ENCODE measurements around the gene C18orf54.
A peak's percentile ranks its signal among the peaks of the same experiment; 100 is the strongest.

Gene C18orf54

DNA sequence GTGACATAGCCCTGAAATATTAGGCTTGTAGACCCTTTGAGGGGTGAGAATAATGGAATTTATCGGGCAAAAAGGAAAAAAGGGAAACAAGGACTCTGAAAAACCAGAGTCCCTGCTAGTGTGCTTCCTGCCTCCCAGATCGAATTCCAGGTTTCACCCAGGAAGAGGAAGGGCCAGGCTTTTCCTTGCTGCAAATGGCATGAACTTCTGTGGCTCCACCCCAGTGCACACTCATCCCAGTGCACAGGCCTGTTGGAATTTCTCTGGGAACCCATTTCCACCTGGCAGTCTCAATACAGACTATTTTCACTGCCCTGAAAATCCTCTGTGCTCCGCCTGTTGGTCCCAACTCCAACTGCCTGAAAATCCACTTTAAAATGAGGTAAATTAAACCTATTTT lies 29.9 kb downstream of the C18orf54 start:
- TF ChIP-seq, protein P1, sequence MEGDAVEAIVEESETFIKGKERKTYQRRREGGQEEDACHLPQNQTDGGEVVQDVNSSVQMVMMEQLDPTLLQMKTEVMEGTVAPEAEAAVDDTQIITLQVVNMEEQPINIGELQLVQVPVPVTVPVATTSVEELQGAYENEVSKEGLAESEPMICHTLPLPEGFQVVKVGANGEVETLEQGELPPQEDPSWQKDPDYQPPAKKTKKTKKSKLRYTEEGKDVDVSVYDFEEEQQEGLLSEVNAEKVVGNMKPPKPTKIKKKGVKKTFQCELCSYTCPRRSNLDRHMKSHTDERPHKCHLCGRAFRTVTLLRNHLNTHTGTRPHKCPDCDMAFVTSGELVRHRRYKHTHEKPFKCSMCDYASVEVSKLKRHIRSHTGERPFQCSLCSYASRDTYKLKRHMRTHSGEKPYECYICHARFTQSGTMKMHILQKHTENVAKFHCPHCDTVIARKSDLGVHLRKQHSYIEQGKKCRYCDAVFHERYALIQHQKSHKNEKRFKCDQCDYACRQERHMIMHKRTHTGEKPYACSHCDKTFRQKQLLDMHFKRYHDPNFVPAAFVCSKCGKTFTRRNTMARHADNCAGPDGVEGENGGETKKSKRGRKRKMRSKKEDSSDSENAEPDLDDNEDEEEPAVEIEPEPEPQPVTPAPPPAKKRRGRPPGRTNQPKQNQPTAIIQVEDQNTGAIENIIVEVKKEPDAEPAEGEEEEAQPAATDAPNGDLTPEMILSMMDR (IDR thresholded peaks at IDR 0.05) = no peak
- no peak overlapping the region for H3K27ac ChIP-seq
- H3K4me3 ChIP-seq = no peak overlapping the region
- no peak for DNase-seq (ENCODE audit: low spot score)

DNA sequence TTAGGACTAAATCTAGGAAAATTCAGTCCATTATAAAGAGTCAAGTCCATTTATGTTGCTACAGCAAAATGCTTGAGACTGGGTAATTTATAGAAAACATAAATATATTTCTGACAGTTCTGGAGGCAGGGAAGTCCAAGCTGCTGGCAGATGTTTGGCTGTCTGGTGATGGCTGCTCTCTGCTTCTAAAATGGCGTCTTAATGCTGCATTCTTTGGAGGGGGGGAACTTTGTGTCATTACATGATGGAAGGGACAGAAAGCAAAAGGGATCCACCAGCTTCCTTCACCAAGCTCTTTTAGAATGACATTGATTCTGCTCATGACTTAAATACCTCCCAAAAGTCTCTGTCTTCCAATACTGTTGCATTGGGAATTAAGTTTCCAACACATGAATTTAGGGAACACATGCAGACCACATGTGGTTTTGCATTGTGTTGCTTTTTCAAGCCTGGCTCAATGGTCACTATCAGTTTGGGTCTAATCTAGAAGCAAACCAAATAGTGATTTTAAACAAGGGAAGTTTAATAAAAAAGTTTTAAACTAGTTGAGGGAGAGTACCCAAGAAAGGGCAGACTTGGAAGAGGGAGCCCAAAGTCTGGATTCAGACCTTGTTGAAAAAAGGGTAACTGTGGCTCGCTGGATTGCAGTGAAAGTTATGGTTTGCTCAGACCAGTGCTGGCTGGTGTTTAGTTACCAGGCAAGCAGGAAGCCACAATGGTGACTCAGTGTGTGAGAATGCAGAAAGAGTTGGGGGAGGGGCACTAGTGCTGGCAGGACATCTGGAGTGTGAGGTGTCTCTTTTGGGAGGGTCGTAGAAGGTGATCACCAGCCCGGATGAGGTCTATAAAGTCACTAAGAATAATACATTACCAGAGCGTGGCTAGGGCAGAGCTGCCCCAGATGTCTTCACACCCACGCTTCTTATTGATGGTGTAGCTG lies 30.8 kb downstream of the C18orf54 start:
- H3K4me3 ChIP-seq = no peak overlapping the region
- no peak overlapping the region for H3K27ac ChIP-seq
- DNase-seq (ENCODE audit: low spot score) = no peak
- TF ChIP-seq, protein P1 (IDR thresholded peaks at IDR 0.05) = no peak

DNA sequence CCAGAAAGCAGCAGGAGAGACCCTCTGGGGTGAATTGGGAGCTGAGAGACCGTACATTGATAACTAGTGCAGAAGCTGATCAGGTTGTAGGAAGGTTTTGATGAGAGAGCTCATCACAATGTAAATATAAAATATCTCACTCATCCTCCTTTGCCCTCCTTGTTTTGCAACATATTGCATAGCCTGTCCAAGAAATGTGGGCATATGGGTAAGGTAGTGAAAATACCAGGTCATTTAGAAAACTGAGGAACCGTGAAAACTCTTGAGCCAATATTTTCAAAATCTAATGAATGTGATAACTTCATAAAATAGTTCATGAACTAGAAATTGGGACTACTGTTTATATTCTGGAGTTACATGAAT lies 31.4 kb downstream of the C18orf54 start:
- Histone ChIP-seq H3K4me3 (no peak overlapping the region), H3K27ac (no peak overlapping the region)
- TF ChIP-seq, protein P1 (IDR thresholded peaks at IDR 0.05) = no peak
- no peak for DNase-seq (ENCODE audit: low spot score)

DNA sequence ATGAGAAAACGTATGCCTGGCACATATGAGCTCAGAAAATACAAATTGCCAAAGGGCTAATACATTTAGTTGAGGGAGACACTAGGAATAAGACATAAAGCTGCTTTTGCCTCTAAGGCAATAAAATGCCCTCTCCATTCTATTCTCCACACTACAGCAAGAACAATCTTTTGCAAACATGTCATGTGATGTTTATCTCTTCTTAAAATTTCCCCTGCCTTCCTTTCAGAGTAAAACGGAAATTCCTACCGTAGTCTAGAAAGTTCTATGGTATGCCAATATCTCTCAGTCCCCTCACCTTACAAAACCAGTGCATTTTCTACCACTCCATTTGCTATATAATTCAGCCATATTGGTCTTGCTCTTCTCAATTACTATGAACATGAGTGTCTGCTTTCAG lies 33.1 kb downstream of the C18orf54 start:
- TF ChIP-seq, protein P1 (IDR thresholded peaks at IDR 0.05) = no peak
- Histone ChIP-seq H3K4me3 (no peak overlapping the region), H3K27ac (no peak overlapping the region)
- DNase-seq (ENCODE audit: low spot score) = no peak

DNA sequence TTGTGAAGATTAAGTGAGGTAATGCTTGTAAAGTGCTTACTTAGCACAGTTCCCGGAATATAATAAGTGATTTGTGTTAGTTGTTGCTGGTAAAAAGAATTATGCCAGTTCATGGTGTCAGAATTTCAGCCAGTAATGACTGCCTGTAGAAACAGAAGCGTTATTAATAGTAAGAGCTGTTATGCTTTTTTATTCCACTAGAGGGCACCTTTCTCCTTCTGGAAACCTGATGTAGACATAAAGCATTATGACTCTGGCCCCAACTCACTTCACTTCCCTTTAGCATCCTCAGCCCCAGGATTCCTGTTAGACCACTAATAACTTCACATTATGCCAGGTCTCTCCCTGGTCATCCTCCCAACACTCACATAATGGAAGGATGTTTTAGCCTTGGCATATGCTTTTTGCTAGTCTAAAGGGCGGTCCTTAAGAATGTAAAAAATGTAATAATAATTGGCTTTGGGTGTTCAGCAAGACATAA lies 34.9 kb downstream of the C18orf54 start:
- TF ChIP-seq, protein P1 (IDR thresholded peaks at IDR 0.05) = peak; percentile 51
- no peak overlapping the region for H3K27ac ChIP-seq
- no peak for DNase-seq (ENCODE audit: low spot score)

DNA sequence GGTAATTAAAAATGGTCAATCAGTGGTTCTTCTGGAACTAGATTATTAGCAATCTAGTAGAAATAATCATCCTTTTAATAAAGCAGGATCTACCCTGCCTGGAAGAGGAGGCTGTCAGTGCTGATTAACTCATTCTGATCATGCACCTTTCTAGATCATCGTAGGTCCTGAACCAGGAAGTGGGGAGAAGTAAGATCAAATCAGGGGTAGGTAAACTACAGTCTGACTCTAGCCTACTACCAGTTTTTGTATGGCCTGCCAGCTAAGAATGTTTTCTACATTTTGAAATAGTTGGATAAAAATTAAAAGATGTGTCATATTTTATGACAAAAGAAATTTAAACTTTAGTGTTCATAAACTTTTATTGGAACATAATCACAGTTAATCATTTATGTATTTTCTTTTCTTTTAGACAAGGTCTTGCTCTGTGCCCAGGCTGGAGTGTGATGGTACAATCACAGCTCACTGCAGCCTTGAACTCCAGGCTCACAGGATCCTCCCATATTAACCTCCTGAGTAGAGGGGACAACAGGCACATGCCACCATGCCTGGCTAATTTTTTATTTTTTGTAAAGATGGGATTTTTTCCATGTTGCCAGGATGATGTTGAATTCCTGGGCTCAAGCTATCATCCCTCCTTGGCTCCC lies 36.1 kb downstream of the C18orf54 start:
- H3K4me3 ChIP-seq = no peak overlapping the region
- TF ChIP-seq, protein P1 (IDR thresholded peaks at IDR 0.05) = no peak
- no peak for DNase-seq (ENCODE audit: low spot score)
- no peak overlapping the region for H3K27ac ChIP-seq

More for the DNA sequence above, 34.9 kb downstream of the C18orf54 start:
- no peak overlapping the region for H3K4me3 ChIP-seq
